A549 treated with Hydrocortisone at 1 μM for 4 hours (cell line): ENCODE measurements around the gene WRNIP1. TPM values are rescaled to one million over a fixed set of nuclear protein-coding genes. Genes with fewer than 3 reads are reported as not detected.

ENCODE experiments used
- total RNA-seq: library from RNA; stranded (reverse); fragments of 200-300 nt; extraction: Qiagen RNA extraction; gene quantifications from 5 replicates; pipeline ENCODE4 v1.2.3, GENCODE V29; 2022

The WRNIP1 gene
- 34.2 to 36.0 TPM (median 34.8 TPM) in 5 replicates for total RNA-seq

GRCh38 chr6:2765166-2765895 lies at the start of gene WRNIP1:
TSS of gene WRNIP1 (plus strand) at chr6:2765393. CDS start at chr6:2765623, 230 bp downstream.

GRCh38 chr6:2750832-2751231 lies 14.4 kb upstream of the WRNIP1 start, which contains the start of gene MYLK4:
TSS of gene MYLK4 (minus strand) at chr6:2750922. CDS start at chr6:2749294, 1,628 bp downstream.

Other genes starting within 250 kb of the WRNIP1 start
- gene MYLK4, start 14.5 kb upstream of the WRNIP1 start, total RNA-seq: 0.10 to 0.18 TPM (median 0.14 TPM) in 5 replicates
- gene SERPINB1, start 76.5 kb downstream of the WRNIP1 start, total RNA-seq: 43.4 to 52.2 TPM (median 49.1 TPM) in 5 replicates
- 6.1 to 10.4 TPM (median 8.7 TPM) in 5 replicates for gene SERPINB9, start 137.9 kb downstream of the WRNIP1 start, total RNA-seq
- 130 to 138 TPM (median 133 TPM) in 5 replicates for gene SERPINB6, start 206.2 kb downstream of the WRNIP1 start, total RNA-seq
- gene NQO2, start 234.5 kb downstream of the WRNIP1 start, total RNA-seq: 53.6 to 79.2 TPM (median 69.5 TPM) in 5 replicates